ENCODE measurements around the gene CAMTA1. TPM values are rescaled to one million over a fixed set of nuclear protein-coding genes. Genes with fewer than 3 reads are reported as not detected.

Gene CAMTA1
- polyA plus RNA-seq, 1 experiment = 64.9 TPM

DNA sequence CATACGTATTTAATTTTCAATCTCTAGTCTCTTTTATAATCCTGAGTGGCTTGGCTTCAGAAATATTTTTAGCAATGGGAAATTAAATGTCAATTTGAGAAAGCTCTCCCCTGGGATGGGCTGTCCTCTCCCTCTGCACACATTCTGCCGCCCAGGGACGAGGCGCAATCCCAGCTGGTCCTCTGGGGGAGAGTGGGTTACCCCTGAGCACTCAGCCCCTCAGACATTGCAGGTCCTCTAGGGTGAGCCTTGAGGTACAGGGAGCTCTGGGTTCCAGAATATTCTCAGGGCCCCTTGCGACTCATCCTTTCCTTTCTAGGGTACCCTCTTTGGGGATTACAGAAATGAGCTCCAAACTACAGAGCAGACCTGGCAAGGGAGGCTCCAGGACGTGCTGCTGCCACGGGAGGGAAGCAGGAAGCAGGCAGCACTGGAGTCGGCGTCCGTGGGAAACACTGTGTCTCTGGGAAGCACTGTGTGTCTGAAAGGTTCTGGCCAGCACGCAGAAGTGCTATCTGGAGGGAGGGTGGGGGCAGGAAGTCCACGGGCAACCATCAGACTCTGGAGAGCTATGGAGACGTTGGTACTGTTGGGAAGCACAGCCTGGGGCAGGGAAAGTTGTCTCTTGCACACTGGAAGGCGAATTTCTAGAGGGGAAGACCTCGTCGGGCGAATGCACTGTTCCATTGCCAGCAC lies 642.5 kb downstream of the CAMTA1 start:
- Histone ChIP-seq H3K27ac (ENCODE audit: low read depth, low read length) (no peak overlapping the region), H3K27me3 (ENCODE audit: control insufficient read depth, insufficient read depth, low read length) (no peaks in the 10 kb centered on the region), H3K9me3 (ENCODE audit: control insufficient read depth, insufficient read depth, low read length) (no peaks in the 10 kb centered on the region), H3K4me3 (ENCODE audit: low read depth, low read length) (no peak overlapping the region)
- DNase-seq (ENCODE audit: low read depth, low spot score) = no peak
- ChIA-PET CTCF (interaction anchor here (0.6 to 1.6 kb wide), 2 partner anchors 18 to 220 kb away, joined by 4 read pairs; no protein-coding TSS in a partner anchor), POLR2A (interaction anchor here (0.6 kb wide), 1 partner anchor 476 kb away, joined by 4 read pairs; no protein-coding TSS in a partner anchor)
- TF ChIP-seq, protein P1, sequence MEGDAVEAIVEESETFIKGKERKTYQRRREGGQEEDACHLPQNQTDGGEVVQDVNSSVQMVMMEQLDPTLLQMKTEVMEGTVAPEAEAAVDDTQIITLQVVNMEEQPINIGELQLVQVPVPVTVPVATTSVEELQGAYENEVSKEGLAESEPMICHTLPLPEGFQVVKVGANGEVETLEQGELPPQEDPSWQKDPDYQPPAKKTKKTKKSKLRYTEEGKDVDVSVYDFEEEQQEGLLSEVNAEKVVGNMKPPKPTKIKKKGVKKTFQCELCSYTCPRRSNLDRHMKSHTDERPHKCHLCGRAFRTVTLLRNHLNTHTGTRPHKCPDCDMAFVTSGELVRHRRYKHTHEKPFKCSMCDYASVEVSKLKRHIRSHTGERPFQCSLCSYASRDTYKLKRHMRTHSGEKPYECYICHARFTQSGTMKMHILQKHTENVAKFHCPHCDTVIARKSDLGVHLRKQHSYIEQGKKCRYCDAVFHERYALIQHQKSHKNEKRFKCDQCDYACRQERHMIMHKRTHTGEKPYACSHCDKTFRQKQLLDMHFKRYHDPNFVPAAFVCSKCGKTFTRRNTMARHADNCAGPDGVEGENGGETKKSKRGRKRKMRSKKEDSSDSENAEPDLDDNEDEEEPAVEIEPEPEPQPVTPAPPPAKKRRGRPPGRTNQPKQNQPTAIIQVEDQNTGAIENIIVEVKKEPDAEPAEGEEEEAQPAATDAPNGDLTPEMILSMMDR (IDR thresholded peaks at IDR 0.05; ENCODE audit: low read depth, low read length) = no peak

DNA sequence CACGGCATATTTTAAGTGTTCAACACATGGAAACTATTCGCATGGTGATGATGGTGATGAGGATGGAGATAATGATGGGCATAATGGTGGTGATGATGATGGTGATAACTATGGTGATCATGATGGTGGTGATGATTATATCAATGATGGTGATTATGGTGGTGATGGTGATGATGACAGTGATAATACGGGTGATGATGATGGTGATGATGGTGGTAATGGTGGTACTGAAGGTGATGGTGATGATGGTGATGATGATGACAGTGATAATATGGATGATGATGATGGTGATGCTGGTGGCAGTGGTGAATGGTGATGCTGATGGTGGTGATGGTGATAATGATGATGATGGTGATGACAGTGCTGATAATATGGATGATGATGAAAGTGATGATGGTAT lies 644.0 kb downstream of the CAMTA1 start:
- 0 out of 2 replicates have a peak, but pooled peaks cover 4% of the 10 kb centered on the region for H3K9me3 ChIP-seq (ENCODE audit: control insufficient read depth, insufficient read depth, low read length)
- no peaks in the 10 kb centered on the region for H3K27me3 ChIP-seq (ENCODE audit: control insufficient read depth, insufficient read depth, low read length)
- POLR2A ChIA-PET = no interaction called here
- no peak for DNase-seq (ENCODE audit: low read depth, low spot score)
- TF ChIP-seq, protein P1 (IDR thresholded peaks at IDR 0.05; ENCODE audit: low read depth, low read length) = no peak
- no peak overlapping the region for H3K27ac ChIP-seq (ENCODE audit: low read depth, low read length)
- H3K4me3 ChIP-seq (ENCODE audit: low read depth, low read length) = no peak overlapping the region
- CTCF ChIA-PET = interaction anchor here (0.6 kb wide), 1 partner anchor 743 kb away, joined by 3 read pairs; no protein-coding TSS in a partner anchor

DNA sequence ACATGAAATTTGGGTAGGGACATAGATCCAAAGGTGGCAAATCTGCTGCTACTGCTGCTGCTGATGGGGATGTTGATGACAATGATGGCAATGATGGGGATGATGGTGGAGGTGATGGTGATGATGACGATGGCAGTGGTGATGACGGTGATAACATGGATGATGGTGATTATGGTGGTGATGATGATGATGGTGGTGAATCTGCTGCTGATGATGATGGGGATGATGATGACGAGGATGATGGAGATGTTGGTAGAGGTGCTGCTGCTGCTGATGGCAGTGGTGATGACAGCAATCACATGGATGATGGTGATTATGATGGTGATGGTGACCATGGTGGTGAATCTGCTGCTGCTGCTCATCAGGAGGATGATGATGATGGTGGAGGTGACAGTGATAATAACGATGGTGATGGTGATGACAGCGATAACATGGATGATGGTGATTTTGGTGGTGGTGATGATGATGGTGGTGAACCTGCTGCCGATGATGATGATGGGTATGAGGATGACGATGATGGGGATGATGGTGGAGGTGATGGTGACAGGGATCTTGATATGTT lies 644.9 kb downstream of the CAMTA1 start:
- no peak for DNase-seq (ENCODE audit: low read depth, low spot score)
- no peak overlapping the region for H3K4me3 ChIP-seq (ENCODE audit: low read depth, low read length)
- ChIA-PET POLR2A (no interaction called here), CTCF (no interaction called here)
- TF ChIP-seq, protein P1 (IDR thresholded peaks at IDR 0.05; ENCODE audit: low read depth, low read length) = no peak
- H3K27me3 ChIP-seq (ENCODE audit: control insufficient read depth, insufficient read depth, low read length) = no peaks in the 10 kb centered on the region
- H3K9me3 ChIP-seq (ENCODE audit: control insufficient read depth, insufficient read depth, low read length) = peaks cover 4% of the 10 kb centered on the region; the same call in 1 of the 2 replicates
- no peak overlapping the region for H3K27ac ChIP-seq (ENCODE audit: low read depth, low read length)

DNA sequence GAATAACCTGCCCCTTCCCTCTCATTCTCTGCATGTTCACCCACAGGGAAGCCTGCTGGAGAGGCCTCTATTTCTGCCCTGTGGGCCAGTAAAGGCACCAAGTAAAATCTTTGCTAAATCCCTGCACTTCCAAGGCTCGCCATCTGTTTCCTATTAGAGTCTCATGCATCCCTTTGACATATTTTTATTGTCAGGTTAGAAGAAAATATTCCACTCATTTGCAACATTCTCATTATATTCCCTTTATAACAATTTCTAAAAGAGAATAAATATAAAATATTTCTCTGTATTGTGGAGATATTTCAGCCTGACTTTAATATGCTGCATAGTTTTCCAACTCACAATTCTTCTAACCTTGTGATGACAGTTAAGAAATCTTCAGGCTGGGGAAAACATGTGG lies 645.4 kb downstream of the CAMTA1 start:
- POLR2A ChIA-PET = interaction anchor here (0.6 kb wide), 1 partner anchor 711 kb away, joined by 6 read pairs; no protein-coding TSS in a partner anchor
- peaks cover 4% of the 10 kb centered on the region; the same call in 1 of the 2 replicates for H3K9me3 ChIP-seq (ENCODE audit: control insufficient read depth, insufficient read depth, low read length)
- CTCF ChIA-PET = no interaction called here
- no peak overlapping the region for H3K27ac ChIP-seq (ENCODE audit: low read depth, low read length)
- no peak overlapping the region for H3K4me3 ChIP-seq (ENCODE audit: low read depth, low read length)
- no peaks in the 10 kb centered on the region for H3K27me3 ChIP-seq (ENCODE audit: control insufficient read depth, insufficient read depth, low read length)
- TF ChIP-seq, protein P1 (IDR thresholded peaks at IDR 0.05; ENCODE audit: low read depth, low read length) = no peak
- no peak for DNase-seq (ENCODE audit: low read depth, low spot score)
